GM12878 (cell line): ENCODE results near the gene XRRA1. TPM values are rescaled to one million over a fixed set of nuclear protein-coding genes. Genes with fewer than 3 reads are reported as not detected.

Source experiments
- ATAC-seq: fragments of 200-7000 bp; cut with Tn5 transposase; 3 replicates; pipeline ENCODE4 v1.9.1; 2020; ENCODE audit warnings: mild to moderate bottlenecking, moderate library complexity
- BruUV-seq: library from RNA; stranded (reverse); fragments of 400-500 nt; replicated peaks from 2 replicates; lab custom pipeline; 2021; lab: Mats Ljungman, UMichigan
- CTCF ChIA-PET: fragments of 300-600 bp; sonication (Branson Sonifier 250); formaldehyde crosslinking; extraction: SDS; loops from one replicate; lab custom pipeline; 2021; ENCODE audit warnings: inconsistent platforms; lab: Yijun Ruan, JAX
- POLR2A ChIA-PET: fragments of 350-600 bp; formaldehyde crosslinking; extraction: SDS; loops from one replicate; lab custom pipeline; 2021; ENCODE audit warnings: inconsistent platforms; lab: Charles Lee
- RAD21 ChIA-PET: fragments of 300-600 bp; sonication (Branson Sonifier 250); formaldehyde crosslinking; loops from one replicate; lab custom pipeline; 2023; ENCODE audit warnings: antibody characterized with exemption; ENCODE audit not compliant: unreplicated experiment; lab: Charles Lee
- SMC1A ChIA-PET: fragments of 300-600 bp; sonication (Branson Sonifier 250); formaldehyde crosslinking; loops from one replicate; lab custom pipeline; 2023; ENCODE audit not compliant: unreplicated experiment, uncharacterized antibody; lab: Charles Lee
- DNase-seq: peaks from one replicate; pipeline ENCODE4 v3.0.0-alpha.2; 2011; ENCODE audit warnings: low read depth, low spot score
- FAIRE-seq: peaks from 3 replicates; lab custom pipeline; 2011; peaks lifted over from hg19 to GRCh38; lab: Jason Lieb, UNC
- H2AFZ ChIP-seq: 2 replicates; pipeline ENCODE4 v1.6.0; 2011; ENCODE audit warnings: low read depth, low read length, control low read depth; ENCODE audit not compliant: control insufficient read depth
- H3K27ac ChIP-seq: 2 replicates; pipeline ENCODE4 v1.5.1; 2011; ENCODE audit warnings: control low read depth; ENCODE audit not compliant: control insufficient read depth, insufficient read depth
- H3K27me3 ChIP-seq, 2 experiments: replicated peaks in 1 of 2; 2 replicates each; pipeline versions ENCODE4 v1.6.0 to v1.6.1; 2011; ENCODE audit warnings: low read length in 1 of 2; ENCODE audit not compliant: control insufficient read depth in 2 of 2, insufficient read depth in 2 of 2
- H3K36me3 ChIP-seq, 2 experiments: 2 replicates each; pipeline ENCODE4 v1.5.1; 2011; ENCODE audit warnings: low read length in 1 of 2; ENCODE audit not compliant: control insufficient read depth in 2 of 2, insufficient read depth in 2 of 2
- H3K4me1 ChIP-seq: 2 replicates; pipeline ENCODE4 v1.6.1; 2011; ENCODE audit warnings: mild to moderate bottlenecking, low read length, moderate library complexity, mixed read lengths; ENCODE audit not compliant: control insufficient read depth, insufficient read depth
- H3K4me2 ChIP-seq: 2 replicates; pipeline ENCODE4 v1.6.0; 2011; ENCODE audit warnings: control low read depth; ENCODE audit not compliant: control insufficient read depth, insufficient read depth
- H3K4me3 ChIP-seq: fragments of 200-600 bp; sonication (generic); 2 replicates; pipeline ENCODE4 v1.5.1; 2016
- H3K79me2 ChIP-seq: 2 replicates; pipeline ENCODE4 v1.6.0; 2011; ENCODE audit warnings: low read length; ENCODE audit not compliant: control insufficient read depth, insufficient read depth
- H3K9ac ChIP-seq: 2 replicates; pipeline ENCODE4 v1.8.0; 2011; ENCODE audit warnings: low read length, control low read depth, mixed read lengths; ENCODE audit not compliant: control insufficient read depth, insufficient read depth
- H3K9me3 ChIP-seq: replicated peaks from 3 replicates; pipeline ENCODE4 v1.5.1; 2011; ENCODE audit warnings: mild to moderate bottlenecking, low read length; ENCODE audit not compliant: control insufficient read depth, insufficient read depth
- H4K20me1 ChIP-seq: 2 replicates; pipeline ENCODE4 v1.6.0; 2011; ENCODE audit not compliant: control insufficient read depth, insufficient read depth
- ASH2L ChIP-seq: fragments of 300-600, 200-600 bp; sonication (generic); IDR thresholded peaks from 2 replicates; pipeline ENCODE4 v1.6.1; 2017; ENCODE audit warnings: low read depth, mild to moderate bottlenecking, borderline replicate concordance
- CREM ChIP-seq: IDR thresholded peaks from 2 replicates; pipeline ENCODE4 v1.6.1; 2014; ENCODE audit warnings: antibody characterized with exemption, low read depth
- EZH2 ChIP-seq: IDR thresholded peaks from 2 replicates; pipeline ENCODE4 v1.6.1; 2012; ENCODE audit warnings: low read depth, mild to moderate bottlenecking, control low read depth, inconsistent platforms, low read length, borderline replicate concordance; ENCODE audit not compliant: control insufficient read depth
- GABPA ChIP-seq: IDR thresholded peaks from 2 replicates; pipeline ENCODE4 v1.6.1; 2014; ENCODE audit warnings: antibody characterized with exemption, low read depth, mild to moderate bottlenecking, inconsistent platforms
- HDAC2 ChIP-seq: fragments of 200-600 bp; sonication (generic); IDR thresholded peaks from 2 replicates; pipeline ENCODE4 v1.6.1; 2017
- MTA3 ChIP-seq: IDR thresholded peaks from 2 replicates; pipeline ENCODE4 v1.6.1; 2012; ENCODE audit warnings: low read length, inconsistent platforms, borderline replicate concordance
- POLR2AphosphoS5 ChIP-seq: IDR thresholded peaks from 2 replicates; pipeline ENCODE4 v1.6.1; 2011; ENCODE audit warnings: mild to moderate bottlenecking, low read length, inconsistent platforms
- TCF3 ChIP-seq: IDR thresholded peaks from 2 replicates; pipeline ENCODE4 v1.6.1; 2012; ENCODE audit warnings: low read depth, mild to moderate bottlenecking, low read length, borderline replicate concordance; ENCODE audit not compliant: insufficient read depth
- USF1 ChIP-seq: IDR thresholded peaks from 2 replicates; pipeline ENCODE4 v1.6.1; 2011; ENCODE audit warnings: borderline replicate concordance, low read depth, mild to moderate bottlenecking, moderate library complexity, mixed read lengths, low read length; ENCODE audit not compliant: insufficient read depth; ENCODE audit errors: extremely low read length
- ZNF217 ChIP-seq: fragments of 450-650 bp; IDR thresholded peaks from 2 replicates; pipeline ENCODE4 v1.6.1; 2017; ENCODE audit warnings: antibody characterized with exemption, mild to moderate bottlenecking
- ZSCAN29 ChIP-seq: fragments of 450-650 bp; IDR thresholded peaks from 2 replicates; pipeline ENCODE4 v1.6.1; 2017; ENCODE audit warnings: mild to moderate bottlenecking, moderate library complexity
- in situ Hi-C: fragments of 300-500 bp; cut with MboI; formaldehyde crosslinking; loops from 9 replicates; pipeline ENCODE4 v1.14.3; 2018; ENCODE audit warnings: mixed read lengths
- intact Hi-C: fragments of 100-400 bp; cut with micrococcal nuclease; formaldehyde crosslinking; loops from one replicate; pipeline ENCODE4 v1.14.2; 2022; ENCODE audit not compliant: unreplicated experiment
- polyA plus RNA-seq, 11 experiments: library from polyadenylated mRNA; depleted of rRNA in 4 of 11; unstranded in 6 of 11; stranded (reverse) in 5 of 11; fragments of >200 nt; fragmentation: Nextera tagmentation in 4 of 11; fragmentation: Illumina TruSeq in 1 of 11; extraction: Ambion mirVana in 4 of 11; extraction: Trizol in 1 of 11; gene quantifications; 1 replicate in 1 of 11; 2 replicates in 10 of 11; pipeline versions ENCODE4 v1.2.1 to v1.2.3, GENCODE V29; 2011 to 2016; ENCODE audit warnings: inconsistent platforms in 2 of 11, missing spikeins in 2 of 11, low read depth in 1 of 11
- total RNA-seq, 4 experiments: library from RNA; depleted of rRNA in 3 of 4; stranded (reverse); fragments of >200 nt in 3 of 4; fragmentation: Illumina TruSeq in 1 of 4; extraction: Trizol in 1 of 4; gene quantifications; 2 replicates each; pipeline versions ENCODE4 v1.2.1 to v1.2.3, GENCODE V29; 2013 to 2021
- TF ChIP-seq, protein P1 (sequence below): fragments of 450-650 bp; IDR thresholded peaks from 2 replicates; pipeline ENCODE4 v1.6.1; 2016; ENCODE audit warnings: mild to moderate bottlenecking, moderate library complexity, borderline replicate concordance
- TF ChIP-seq, protein P2 (sequence below): fragments of 450-650 bp; IDR thresholded peaks from 2 replicates; pipeline ENCODE4 v1.6.1; 2016; ENCODE audit warnings: mild to moderate bottlenecking
- TF ChIP-seq, protein P3 (sequence below): IDR thresholded peaks from 2 replicates; pipeline ENCODE4 v1.6.1; 2012; ENCODE audit warnings: low read depth, low read length, improper control_type of control experiment

The XRRA1 gene
- total and polyA plus RNA-seq, 10 of the 15 experiments (the other 5 are each of a cell fraction or from before 2014, with no cell fraction given) = 2.5 to 8.8 (median 4.6) TPM

- no peak for TF ChIP-seq ZNF217
These were observed 6.7 kb downstream of the XRRA1 start (continued) for GRCh38 chr11:74942073-74942759.

DNA sequence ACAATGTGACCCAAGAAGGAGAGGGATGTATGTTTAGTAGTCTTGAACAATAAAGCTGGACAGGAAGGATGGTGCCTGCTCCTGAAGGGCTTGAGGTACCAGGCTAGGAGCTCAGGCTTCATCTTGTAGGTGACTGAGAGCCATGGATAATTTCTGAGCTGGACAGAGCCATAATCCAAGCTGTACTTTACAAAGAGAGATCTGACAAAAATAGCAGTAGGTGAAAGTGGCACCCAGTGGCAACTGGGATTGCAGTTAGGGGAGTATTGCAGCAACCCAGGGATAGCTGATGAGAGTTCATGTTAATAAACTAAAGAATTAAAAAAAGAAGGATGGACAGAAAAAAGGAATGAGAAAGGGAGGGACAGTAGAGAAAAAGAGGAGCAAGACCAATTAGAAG lies 7.4 kb downstream of the XRRA1 start:
- Histone ChIP-seq H3K27ac (no peak overlapping the region), H3K27me3 (no peaks in the 10 kb centered on the region), H2AFZ (no peak overlapping the region)
- ChIA-PET SMC1A (interaction anchor here (0.9 to 3.4 kb wide), 4 partner anchors 11 to 81 kb away, joined by 3 to 10 read pairs (median 3); no protein-coding TSS in a partner anchor), POLR2A (interaction anchor here (0.6 kb wide), 1 partner anchor 23 kb away, joined by 3 read pairs; no protein-coding TSS in a partner anchor), RAD21 (interaction anchor here (0.8 to 1.0 kb wide), 2 partner anchors 14 to 263 kb away, joined by 3 read pairs; no protein-coding TSS in a partner anchor)
- ATAC-seq = no peak
- TF ChIP-seq, protein P1, sequence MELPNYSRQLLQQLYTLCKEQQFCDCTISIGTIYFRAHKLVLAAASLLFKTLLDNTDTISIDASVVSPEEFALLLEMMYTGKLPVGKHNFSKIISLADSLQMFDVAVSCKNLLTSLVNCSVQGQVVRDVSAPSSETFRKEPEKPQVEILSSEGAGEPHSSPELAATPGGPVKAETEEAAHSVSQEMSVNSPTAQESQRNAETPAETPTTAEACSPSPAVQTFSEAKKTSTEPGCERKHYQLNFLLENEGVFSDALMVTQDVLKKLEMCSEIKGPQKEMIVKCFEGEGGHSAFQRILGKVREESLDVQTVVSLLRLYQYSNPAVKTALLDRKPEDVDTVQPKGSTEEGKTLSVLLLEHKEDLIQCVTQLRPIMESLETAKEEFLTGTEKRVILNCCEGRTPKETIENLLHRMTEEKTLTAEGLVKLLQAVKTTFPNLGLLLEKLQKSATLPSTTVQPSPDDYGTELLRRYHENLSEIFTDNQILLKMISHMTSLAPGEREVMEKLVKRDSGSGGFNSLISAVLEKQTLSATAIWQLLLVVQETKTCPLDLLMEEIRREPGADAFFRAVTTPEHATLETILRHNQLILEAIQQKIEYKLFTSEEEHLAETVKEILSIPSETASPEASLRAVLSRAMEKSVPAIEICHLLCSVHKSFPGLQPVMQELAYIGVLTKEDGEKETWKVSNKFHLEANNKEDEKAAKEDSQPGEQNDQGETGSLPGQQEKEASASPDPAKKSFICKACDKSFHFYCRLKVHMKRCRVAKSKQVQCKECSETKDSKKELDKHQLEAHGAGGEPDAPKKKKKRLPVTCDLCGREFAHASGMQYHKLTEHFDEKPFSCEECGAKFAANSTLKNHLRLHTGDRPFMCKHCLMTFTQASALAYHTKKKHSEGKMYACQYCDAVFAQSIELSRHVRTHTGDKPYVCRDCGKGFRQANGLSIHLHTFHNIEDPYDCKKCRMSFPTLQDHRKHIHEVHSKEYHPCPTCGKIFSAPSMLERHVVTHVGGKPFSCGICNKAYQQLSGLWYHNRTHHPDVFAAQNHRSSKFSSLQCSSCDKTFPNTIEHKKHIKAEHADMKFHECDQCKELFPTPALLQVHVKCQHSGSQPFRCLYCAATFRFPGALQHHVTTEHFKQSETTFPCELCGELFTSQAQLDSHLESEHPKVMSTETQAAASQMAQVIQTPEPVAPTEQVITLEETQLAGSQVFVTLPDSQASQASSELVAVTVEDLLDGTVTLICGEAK = no peak
- TF ChIP-seq, protein P2, sequence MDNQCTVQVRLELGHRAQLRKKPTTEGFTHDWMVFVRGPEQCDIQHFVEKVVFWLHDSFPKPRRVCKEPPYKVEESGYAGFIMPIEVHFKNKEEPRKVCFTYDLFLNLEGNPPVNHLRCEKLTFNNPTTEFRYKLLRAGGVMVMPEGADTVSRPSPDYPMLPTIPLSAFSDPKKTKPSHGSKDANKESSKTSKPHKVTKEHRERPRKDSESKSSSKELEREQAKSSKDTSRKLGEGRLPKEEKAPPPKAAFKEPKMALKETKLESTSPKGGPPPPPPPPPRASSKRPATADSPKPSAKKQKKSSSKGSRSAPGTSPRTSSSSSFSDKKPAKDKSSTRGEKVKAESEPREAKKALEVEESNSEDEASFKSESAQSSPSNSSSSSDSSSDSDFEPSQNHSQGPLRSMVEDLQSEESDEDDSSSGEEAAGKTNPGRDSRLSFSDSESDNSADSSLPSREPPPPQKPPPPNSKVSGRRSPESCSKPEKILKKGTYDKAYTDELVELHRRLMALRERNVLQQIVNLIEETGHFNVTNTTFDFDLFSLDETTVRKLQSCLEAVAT = no peak
- no peak for TF ChIP-seq HDAC2
- TF ChIP-seq USF1 = no peak
- TF ChIP-seq, protein P3, sequence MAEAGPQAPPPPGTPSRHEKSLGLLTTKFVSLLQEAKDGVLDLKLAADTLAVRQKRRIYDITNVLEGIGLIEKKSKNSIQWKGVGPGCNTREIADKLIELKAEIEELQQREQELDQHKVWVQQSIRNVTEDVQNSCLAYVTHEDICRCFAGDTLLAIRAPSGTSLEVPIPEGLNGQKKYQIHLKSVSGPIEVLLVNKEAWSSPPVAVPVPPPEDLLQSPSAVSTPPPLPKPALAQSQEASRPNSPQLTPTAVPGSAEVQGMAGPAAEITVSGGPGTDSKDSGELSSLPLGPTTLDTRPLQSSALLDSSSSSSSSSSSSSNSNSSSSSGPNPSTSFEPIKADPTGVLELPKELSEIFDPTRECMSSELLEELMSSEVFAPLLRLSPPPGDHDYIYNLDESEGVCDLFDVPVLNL = no peak
- no peak for TF ChIP-seq MTA3
- no peak for TF ChIP-seq ASH2L
- TF ChIP-seq POLR2AphosphoS5 = no peak
- TF ChIP-seq TCF3 = no peak
- TF ChIP-seq EZH2 = no peak
- no peak for TF ChIP-seq CREM
- no peak for TF ChIP-seq GABPA
- no peak for TF ChIP-seq ZSCAN29
- TF ChIP-seq, all 136 proteins: peak for 0
- FAIRE-seq (no peak), DNase-seq (no peak)
- in situ Hi-C loops = no loop called here
- Histone ChIP-seq H3K4me1 (peaks cover 3% of the 10 kb centered on the region; the same call in 1 of the 2 replicates), H3K4me3 (no peak overlapping the region), H3K9ac (no peak overlapping the region), H4K20me1 (no peaks in the 10 kb centered on the region), H3K36me3 (no peaks in the 10 kb centered on the region), H3K9me3 (no peaks in the 10 kb centered on the region), H3K79me2 (no peaks in the 10 kb centered on the region), H3K4me2 (no peak overlapping the region)
- CTCF ChIA-PET = interaction anchor here (0.6 to 5.1 kb wide), 8 partner anchors 10 to 302 kb away, joined by 3 to 31 read pairs (median 4); no protein-coding TSS in a partner anchor
- intact Hi-C loops = no loop called here
- BruUV-seq = no TSS peak
